SH-SY5Y (cell line): ENCODE measurements around the gene JAKMIP1.

Source experiments
- GATA2 ChIP-seq: IDR thresholded peaks from 2 replicates; pipeline ENCODE4 v1.6.1; 2011; ENCODE audit warnings: mild to moderate bottlenecking, low read depth, low read length
- GATA3 ChIP-seq: IDR thresholded peaks from 2 replicates; pipeline ENCODE4 v1.6.1; 2011; ENCODE audit warnings: low read depth, mild to moderate bottlenecking, low read length, moderate library complexity

- TF ChIP-seq GATA2 (no peak), GATA3 (no peak)
Measured at GRCh38 chr4:6093671-6094070, 106.7 kb downstream of the JAKMIP1 start.
